ENCODE data around the gene SP8. TPM values are rescaled to one million over a fixed set of nuclear protein-coding genes. Genes with fewer than 3 reads are reported as not detected.

SP8 gene
- polyA plus RNA-seq, 1 experiment, result not detected

- ChIA-PET POLR2A (no interaction called here), CTCF (no interaction called here)
- TF ChIP-seq CTCF (IDR thresholded peaks at IDR 0.05; ENCODE audit: insufficient read depth, low read depth, low read length), result no peak
- H3K4me3 ChIP-seq (ENCODE audit: low read depth, low read length), result no peak overlapping the region
- no peaks in the 10 kb centered on the region for H3K36me3 ChIP-seq (ENCODE audit: control insufficient read depth, insufficient read depth, low read length)
- DNase-seq (ENCODE audit: low read depth), result no peak
- no peaks in the 10 kb centered on the region for H3K27me3 ChIP-seq (ENCODE audit: control insufficient read depth, insufficient read depth, low read length)
Measured at GRCh38 chr7:20816372-20816959, 29.8 kb upstream of the SP8 start.

GRCh38 chr7:20804345-20804744, 17.7 kb upstream of the SP8 start:
- no peak overlapping the region for H3K4me3 ChIP-seq (ENCODE audit: low read depth, low read length)
- no peaks in the 10 kb centered on the region for H3K27me3 ChIP-seq (ENCODE audit: control insufficient read depth, insufficient read depth, low read length)
- POLR2A ChIA-PET, result no interaction called here
- no peak for DNase-seq (ENCODE audit: low read depth)
- CTCF ChIA-PET, result no interaction called here
- no peak for TF ChIP-seq CTCF (IDR thresholded peaks at IDR 0.05; ENCODE audit: insufficient read depth, low read depth, low read length)
- no peaks in the 10 kb centered on the region for H3K36me3 ChIP-seq (ENCODE audit: control insufficient read depth, insufficient read depth, low read length)

DNA sequence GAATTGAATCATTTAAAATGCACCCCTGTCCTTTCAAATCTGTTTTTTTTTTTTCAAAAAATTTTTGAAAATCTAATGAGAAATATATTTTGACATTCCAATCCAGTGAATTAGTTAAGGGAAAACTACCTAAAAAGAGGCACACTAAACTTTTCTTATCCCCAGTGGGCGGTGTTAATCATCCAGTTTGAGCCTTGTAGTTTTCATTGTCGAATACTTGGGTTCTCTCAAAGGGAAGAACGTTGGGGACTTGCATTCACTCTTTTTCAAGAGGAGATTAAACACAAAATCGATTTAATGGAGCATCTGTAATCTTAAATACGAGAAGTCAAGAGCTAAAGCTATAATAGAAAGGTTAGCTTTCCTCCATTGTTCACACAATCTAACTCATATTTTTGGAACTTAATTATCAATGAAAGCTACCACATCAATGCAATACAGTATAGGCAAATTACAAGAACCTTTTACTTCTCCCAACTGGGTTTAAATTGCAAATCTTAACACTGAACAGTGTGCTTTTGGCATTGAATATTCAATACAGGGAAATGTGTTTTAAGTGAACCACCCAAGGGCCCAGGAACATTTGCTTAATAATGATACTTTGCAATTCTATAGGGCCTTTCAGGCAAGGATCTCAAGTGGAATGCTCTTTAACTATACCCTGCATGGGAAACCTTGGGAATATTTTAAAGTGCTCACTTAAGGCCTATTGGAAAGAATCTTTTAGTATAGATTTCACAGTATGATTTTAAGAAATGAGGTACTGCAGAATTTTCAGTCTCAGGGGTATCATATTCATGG, 13.1 kb upstream of the SP8 start:
- Histone ChIP-seq H3K27me3 (ENCODE audit: control insufficient read depth, insufficient read depth, low read length) (peaks cover 25% of the 10 kb centered on the region), H3K36me3 (ENCODE audit: control insufficient read depth, insufficient read depth, low read length) (no peaks in the 10 kb centered on the region), H3K4me3 (ENCODE audit: low read depth, low read length) (no peak overlapping the region)
- no peak for DNase-seq (ENCODE audit: low read depth)
- TF ChIP-seq CTCF (IDR thresholded peaks at IDR 0.05; ENCODE audit: insufficient read depth, low read depth, low read length), result no peak
- ChIA-PET POLR2A (no interaction called here), CTCF (no interaction called here)

- ChIA-PET CTCF (no interaction called here), POLR2A (no interaction called here)
- no peak for TF ChIP-seq CTCF (IDR thresholded peaks at IDR 0.05; ENCODE audit: insufficient read depth, low read depth, low read length)
- Histone ChIP-seq H3K36me3 (ENCODE audit: control insufficient read depth, insufficient read depth, low read length) (no peaks in the 10 kb centered on the region), H3K27me3 (ENCODE audit: control insufficient read depth, insufficient read depth, low read length) (peaks cover 29% of the 10 kb centered on the region), H3K4me3 (ENCODE audit: low read depth, low read length) (no peak overlapping the region; the same call in 1 of the 2 replicates)
- no peak for DNase-seq (ENCODE audit: low read depth)
Measured at GRCh38 chr7:20798694-20799121, 12.0 kb upstream of the SP8 start.

DNA sequence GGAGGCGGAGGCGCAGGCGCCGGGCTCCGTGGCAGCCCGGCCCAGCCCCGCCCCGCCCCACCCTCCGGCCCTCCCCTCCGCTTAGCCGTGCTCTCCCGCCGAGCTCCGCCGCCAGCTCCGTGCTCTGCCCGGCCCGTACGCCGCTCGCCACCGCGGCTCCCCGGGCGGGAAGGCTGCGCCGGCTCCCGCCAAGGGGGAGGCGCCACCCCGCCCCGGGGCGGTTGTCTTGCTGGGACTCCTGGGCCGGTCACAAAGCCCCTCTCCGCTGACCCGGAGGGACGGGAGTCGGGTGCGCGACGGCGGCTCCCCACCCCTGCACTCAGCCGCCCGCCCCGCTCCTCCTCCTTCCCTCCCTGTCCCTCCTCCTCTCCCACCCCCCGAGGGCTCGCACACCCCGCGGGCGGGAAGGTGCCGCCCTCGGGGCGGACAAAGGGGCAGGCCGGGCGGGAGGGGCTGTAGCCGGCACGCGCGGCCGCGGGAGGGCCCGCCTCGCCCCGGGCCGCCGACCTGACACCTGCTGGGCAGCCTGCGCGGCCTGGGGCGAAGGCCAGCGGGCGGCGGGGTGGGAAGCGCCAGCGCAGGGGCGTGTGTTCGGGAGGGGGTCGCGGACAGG, 11.5 kb upstream of the SP8 start:
- CTCF ChIA-PET, result interaction anchor here (0.5 kb wide), 1 partner anchor 959 kb away, joined by 4 read pairs; no protein-coding TSS in a partner anchor
- Histone ChIP-seq H3K36me3 (ENCODE audit: control insufficient read depth, insufficient read depth, low read length) (no peaks in the 10 kb centered on the region), H3K27me3 (ENCODE audit: control insufficient read depth, insufficient read depth, low read length) (peaks cover 33% of the 10 kb centered on the region), H3K4me3 (ENCODE audit: low read depth, low read length) (peak overlapping the region; percentile 49)
- DNase-seq (ENCODE audit: low read depth), result no peak
- TF ChIP-seq CTCF (IDR thresholded peaks at IDR 0.05; ENCODE audit: insufficient read depth, low read depth, low read length), result no peak
- POLR2A ChIA-PET, result no interaction called here
